ENCODE measurements around the gene UPF2.
"Not testable (repeated sequence)": the region's sequence is repeated elsewhere in the genome, so short reads cannot be mapped to it uniquely, and the experiment has no call there.

Gene UPF2

GRCh38 chr10:12010353-12010752 is 32.3 kb downstream of the UPF2 start:
- H2AFZ ChIP-seq (ENCODE audit: low read length, unreplicated experiment): no peak overlapping the region
- H3K79me2 ChIP-seq (ENCODE audit: control insufficient read depth, insufficient read depth, low read length, unreplicated experiment): peaks cover 17% of the 10 kb centered on the region
- H3K36me3 ChIP-seq (ENCODE audit: insufficient read depth, low read length): peaks cover 43% of the 10 kb centered on the region
- no peaks in the 10 kb centered on the region for H3K27me3 ChIP-seq (ENCODE audit: insufficient read depth, low read length)
- H3K4me3 ChIP-seq (ENCODE audit: low read depth, low read length): no peak overlapping the region
- H3K4me1 ChIP-seq (ENCODE audit: control insufficient read depth, insufficient read depth, low read length, unreplicated experiment): no peaks in the 10 kb centered on the region
- H3K27ac ChIP-seq (ENCODE audit: low read depth, low read length): no peak overlapping the region

GRCh38 chr10:12008842-12009241 is 33.8 kb downstream of the UPF2 start:
- H3K27ac ChIP-seq (ENCODE audit: low read depth, low read length); H3K4me3 ChIP-seq (ENCODE audit: low read depth, low read length); H2AFZ ChIP-seq (ENCODE audit: low read length, unreplicated experiment); H3K4me1 ChIP-seq (ENCODE audit: control insufficient read depth, insufficient read depth, low read length, unreplicated experiment); H3K27me3 ChIP-seq (ENCODE audit: insufficient read depth, low read length): not testable (repeated sequence)
- peaks cover 44% of the 10 kb centered on the region for H3K36me3 ChIP-seq (ENCODE audit: insufficient read depth, low read length)
- peaks cover 12% of the 10 kb centered on the region for H3K79me2 ChIP-seq (ENCODE audit: control insufficient read depth, insufficient read depth, low read length, unreplicated experiment)

GRCh38 chr10:12006671-12007070 is 35.9 kb downstream of the UPF2 start:
- no peak overlapping the region for H3K4me3 ChIP-seq (ENCODE audit: low read depth, low read length)
- no peaks in the 10 kb centered on the region for H3K27me3 ChIP-seq (ENCODE audit: insufficient read depth, low read length)
- H2AFZ ChIP-seq (ENCODE audit: low read length, unreplicated experiment): no peak overlapping the region
- peaks cover 45% of the 10 kb centered on the region for H3K36me3 ChIP-seq (ENCODE audit: insufficient read depth, low read length)
- H3K27ac ChIP-seq (ENCODE audit: low read depth, low read length): no peak overlapping the region
- no peaks in the 10 kb centered on the region for H3K4me1 ChIP-seq (ENCODE audit: control insufficient read depth, insufficient read depth, low read length, unreplicated experiment)
- peaks cover 12% of the 10 kb centered on the region for H3K79me2 ChIP-seq (ENCODE audit: control insufficient read depth, insufficient read depth, low read length, unreplicated experiment)

- H3K27ac ChIP-seq (ENCODE audit: low read depth, low read length): no peak overlapping the region
- no peak overlapping the region for H3K4me3 ChIP-seq (ENCODE audit: low read depth, low read length)
- H3K27me3 ChIP-seq (ENCODE audit: insufficient read depth, low read length): no peaks in the 10 kb centered on the region
- H3K4me1 ChIP-seq (ENCODE audit: control insufficient read depth, insufficient read depth, low read length, unreplicated experiment): no peaks in the 10 kb centered on the region
- peaks cover 4% of the 10 kb centered on the region; the same call in 1 of the 2 replicates for H3K36me3 ChIP-seq (ENCODE audit: insufficient read depth, low read length)
- no peak overlapping the region for H2AFZ ChIP-seq (ENCODE audit: low read length, unreplicated experiment)
- H3K79me2 ChIP-seq (ENCODE audit: control insufficient read depth, insufficient read depth, low read length, unreplicated experiment): no peaks in the 10 kb centered on the region
Measured at GRCh38 chr10:11993834-11994468, 48.7 kb downstream of the UPF2 start.

- Histone ChIP-seq H3K79me2 (ENCODE audit: control insufficient read depth, insufficient read depth, low read length, unreplicated experiment) (no peaks in the 10 kb centered on the region), H3K36me3 (ENCODE audit: insufficient read depth, low read length) (peaks cover 4% of the 10 kb centered on the region; the same call in 1 of the 2 replicates), H2AFZ (ENCODE audit: low read length, unreplicated experiment) (no peak overlapping the region), H3K27ac (ENCODE audit: low read depth, low read length) (no peak overlapping the region), H3K4me1 (ENCODE audit: control insufficient read depth, insufficient read depth, low read length, unreplicated experiment) (peaks cover 4% of the 10 kb centered on the region), H3K4me3 (ENCODE audit: low read depth, low read length) (no peak overlapping the region), H3K27me3 (ENCODE audit: insufficient read depth, low read length) (no peaks in the 10 kb centered on the region)
Measured at GRCh38 chr10:11988924-11989323, 53.7 kb downstream of the UPF2 start.

GRCh38 chr10:11986593-11987216 is 55.9 kb downstream of the UPF2 start:
- no peak overlapping the region for H3K4me3 ChIP-seq (ENCODE audit: low read depth, low read length)
- H3K4me1 ChIP-seq (ENCODE audit: control insufficient read depth, insufficient read depth, low read length, unreplicated experiment): peaks cover 4% of the 10 kb centered on the region
- no peaks in the 10 kb centered on the region for H3K79me2 ChIP-seq (ENCODE audit: control insufficient read depth, insufficient read depth, low read length, unreplicated experiment)
- H3K27ac ChIP-seq (ENCODE audit: low read depth, low read length): no peak overlapping the region
- no peaks in the 10 kb centered on the region for H3K27me3 ChIP-seq (ENCODE audit: insufficient read depth, low read length)
- no peaks in the 10 kb centered on the region for H3K36me3 ChIP-seq (ENCODE audit: insufficient read depth, low read length)
- no peak overlapping the region for H2AFZ ChIP-seq (ENCODE audit: low read length, unreplicated experiment)

GRCh38 chr10:11982253-11982652 is 60.4 kb downstream of the UPF2 start:
- Histone ChIP-seq H3K4me1 (ENCODE audit: control insufficient read depth, insufficient read depth, low read length, unreplicated experiment) (peaks cover 4% of the 10 kb centered on the region), H3K4me3 (ENCODE audit: low read depth, low read length) (no peak overlapping the region), H3K79me2 (ENCODE audit: control insufficient read depth, insufficient read depth, low read length, unreplicated experiment) (peaks cover 3% of the 10 kb centered on the region), H3K36me3 (ENCODE audit: insufficient read depth, low read length) (peaks cover 10% of the 10 kb centered on the region), H3K27ac (ENCODE audit: low read depth, low read length) (no peak overlapping the region), H2AFZ (ENCODE audit: low read length, unreplicated experiment) (no peak overlapping the region), H3K27me3 (ENCODE audit: insufficient read depth, low read length) (no peaks in the 10 kb centered on the region)

GRCh38 chr10:11975795-11976194 is 66.8 kb downstream of the UPF2 start:
- no peak overlapping the region for H2AFZ ChIP-seq (ENCODE audit: low read length, unreplicated experiment)
- peaks cover 33% of the 10 kb centered on the region for H3K36me3 ChIP-seq (ENCODE audit: insufficient read depth, low read length)
- no peak overlapping the region for H3K4me3 ChIP-seq (ENCODE audit: low read depth, low read length)
- H3K4me1 ChIP-seq (ENCODE audit: control insufficient read depth, insufficient read depth, low read length, unreplicated experiment): no peaks in the 10 kb centered on the region
- H3K27me3 ChIP-seq (ENCODE audit: insufficient read depth, low read length): no peaks in the 10 kb centered on the region
- H3K79me2 ChIP-seq (ENCODE audit: control insufficient read depth, insufficient read depth, low read length, unreplicated experiment): peaks cover 3% of the 10 kb centered on the region
- no peak overlapping the region for H3K27ac ChIP-seq (ENCODE audit: low read depth, low read length)

GRCh38 chr10:11972523-11972922 is 70.1 kb downstream of the UPF2 start:
- H3K36me3 ChIP-seq (ENCODE audit: insufficient read depth, low read length): peaks cover 30% of the 10 kb centered on the region
- H3K4me1 ChIP-seq (ENCODE audit: control insufficient read depth, insufficient read depth, low read length, unreplicated experiment); H3K27me3 ChIP-seq (ENCODE audit: insufficient read depth, low read length); H2AFZ ChIP-seq (ENCODE audit: low read length, unreplicated experiment); H3K79me2 ChIP-seq (ENCODE audit: control insufficient read depth, insufficient read depth, low read length, unreplicated experiment); H3K4me3 ChIP-seq (ENCODE audit: low read depth, low read length); H3K27ac ChIP-seq (ENCODE audit: low read depth, low read length): not testable (repeated sequence)

- no peak overlapping the region for H3K27ac ChIP-seq (ENCODE audit: low read depth, low read length)
- H3K4me1 ChIP-seq (ENCODE audit: control insufficient read depth, insufficient read depth, low read length, unreplicated experiment): no peaks in the 10 kb centered on the region
- no peaks in the 10 kb centered on the region for H3K27me3 ChIP-seq (ENCODE audit: insufficient read depth, low read length)
- H3K4me3 ChIP-seq (ENCODE audit: low read depth, low read length): no peak overlapping the region
- no peak overlapping the region for H2AFZ ChIP-seq (ENCODE audit: low read length, unreplicated experiment)
- no peaks in the 10 kb centered on the region for H3K79me2 ChIP-seq (ENCODE audit: control insufficient read depth, insufficient read depth, low read length, unreplicated experiment)
- peaks cover 21% of the 10 kb centered on the region for H3K36me3 ChIP-seq (ENCODE audit: insufficient read depth, low read length)
Measured at GRCh38 chr10:11962176-11962575, 80.4 kb downstream of the UPF2 start.

GRCh38 chr10:11961771-11962170 is 80.8 kb downstream of the UPF2 start:
- H3K79me2 ChIP-seq (ENCODE audit: control insufficient read depth, insufficient read depth, low read length, unreplicated experiment): no peaks in the 10 kb centered on the region
- H3K27ac ChIP-seq (ENCODE audit: low read depth, low read length): no peak overlapping the region
- H3K36me3 ChIP-seq (ENCODE audit: insufficient read depth, low read length): peaks cover 17% of the 10 kb centered on the region
- no peak overlapping the region for H2AFZ ChIP-seq (ENCODE audit: low read length, unreplicated experiment)
- H3K27me3 ChIP-seq (ENCODE audit: insufficient read depth, low read length): no peaks in the 10 kb centered on the region
- H3K4me3 ChIP-seq (ENCODE audit: low read depth, low read length): no peak overlapping the region
- H3K4me1 ChIP-seq (ENCODE audit: control insufficient read depth, insufficient read depth, low read length, unreplicated experiment): no peaks in the 10 kb centered on the region
